Rectal smooth muscle tissue (tissue), 1 donor: ENCODE results near the gene TMEM183A.

ENCODE experiments used
- H3K27ac ChIP-seq: one replicate; pipeline ENCODE4 v1.7.0; 2013; ENCODE audit warnings: low read depth, low read length, inconsistent platforms
- H3K27me3 ChIP-seq: one replicate; pipeline ENCODE4 v1.7.0; 2013; ENCODE audit warnings: low read length; ENCODE audit not compliant: control insufficient read depth, insufficient read depth
- H3K36me3 ChIP-seq: one replicate; pipeline ENCODE4 v1.7.0; 2013; ENCODE audit warnings: low read length; ENCODE audit not compliant: control insufficient read depth, insufficient read depth
- H3K4me1 ChIP-seq: one replicate; pipeline ENCODE4 v1.7.0; 2013; ENCODE audit warnings: low read length; ENCODE audit not compliant: control insufficient read depth, insufficient read depth
- H3K4me3 ChIP-seq: one replicate; pipeline ENCODE4 v1.7.0; 2013; ENCODE audit warnings: low read length
- H3K9ac ChIP-seq: one replicate; pipeline ENCODE4 v1.7.0; 2013; ENCODE audit warnings: low read length

Gene TMEM183A

GRCh38 chr1:203006948-203007871 is at the start of gene TMEM183A:
Gene TMEM183A, plus strand, starts transcription at chr1:203007374. Its CDS starts 92 bp downstream, at chr1:203007466.
- Histone ChIP-seq H3K4me1 (peaks cover 3% of the 10 kb centered on the region), H3K36me3 (peaks cover 2% of the 10 kb centered on the region), H3K4me3 (peak within 1 kb of the TSS; percentile 89), H3K27me3 (no peaks in the 10 kb centered on the region), H3K9ac (peak within 1 kb of the TSS; percentile 95), H3K27ac (peak within 1 kb of the TSS; percentile 92)

- Histone ChIP-seq H3K4me3 (peak within 1 kb of the TSS; percentile 93), H3K4me1 (peaks cover 5% of the 10 kb centered on the region), H3K36me3 (peaks cover 8% of the 10 kb centered on the region), H3K27me3 (no peaks in the 10 kb centered on the region), H3K27ac (peak within 1 kb of the TSS; percentile 82), H3K9ac (peak within 1 kb of the TSS; percentile 66)
These were observed 49.2 kb upstream of the TMEM183A start, which contains the start of gene ADIPOR1 for GRCh38 chr1:202957733-202958543. Gene ADIPOR1, minus strand, starts transcription at chr1:202958312. Its CDS starts 7,242 bp downstream, at chr1:202951070.

- Histone ChIP-seq H3K27ac (peak overlapping the region; percentile 46), H3K9ac (peak overlapping the region; percentile 35)
These were observed 48.5 kb upstream of the TMEM183A start for GRCh38 chr1:202958544-202959275.

GRCh38 chr1:202959276-202959620 is 47.9 kb upstream of the TMEM183A start:
- H3K27me3 ChIP-seq, result no peaks in the 10 kb centered on the region
- no peak overlapping the region for H3K4me3 ChIP-seq
- peaks cover 5% of the 10 kb centered on the region for H3K4me1 ChIP-seq
- no peak overlapping the region for H3K27ac ChIP-seq
- peaks cover 11% of the 10 kb centered on the region for H3K36me3 ChIP-seq
- no peak overlapping the region for H3K9ac ChIP-seq

More at GRCh38 chr1:202958544-202959275, 48.5 kb upstream of the TMEM183A start:
- H3K36me3 ChIP-seq, result peaks cover 11% of the 10 kb centered on the region
- peaks cover 5% of the 10 kb centered on the region for H3K4me1 ChIP-seq
- H3K27me3 ChIP-seq, result no peaks in the 10 kb centered on the region
- peak overlapping the region; percentile 77 for H3K4me3 ChIP-seq

- Histone ChIP-seq H3K4me1 (peaks cover 6% of the 10 kb centered on the region), H3K36me3 (peaks cover 11% of the 10 kb centered on the region), H3K9ac (no peak overlapping the region), H3K4me3 (no peak overlapping the region), H3K27ac (no peak overlapping the region), H3K27me3 (no peaks in the 10 kb centered on the region)
These were observed 45.8 kb upstream of the TMEM183A start for GRCh38 chr1:202961220-202961880.

GRCh38 chr1:202964791-202965410 is 42.3 kb upstream of the TMEM183A start:
- Histone ChIP-seq H3K36me3 (peaks cover 11% of the 10 kb centered on the region), H3K27me3 (no peaks in the 10 kb centered on the region), H3K27ac (no peak overlapping the region), H3K9ac (no peak overlapping the region), H3K4me1 (peaks cover 6% of the 10 kb centered on the region), H3K4me3 (no peak overlapping the region)

- peaks cover 11% of the 10 kb centered on the region for H3K36me3 ChIP-seq
- peaks cover 6% of the 10 kb centered on the region for H3K4me1 ChIP-seq
- no peaks in the 10 kb centered on the region for H3K27me3 ChIP-seq
- no peak overlapping the region for H3K9ac ChIP-seq
- no peak overlapping the region for H3K4me3 ChIP-seq
- no peak overlapping the region for H3K27ac ChIP-seq
These were observed 41.8 kb upstream of the TMEM183A start for GRCh38 chr1:202965422-202965821.

GRCh38 chr1:202966006-202966898 is 40.9 kb upstream of the TMEM183A start:
- Histone ChIP-seq H3K27ac (peak overlapping the region; percentile 82), H3K9ac (peak overlapping the region; percentile 59), H3K27me3 (no peaks in the 10 kb centered on the region), H3K36me3 (peaks cover 11% of the 10 kb centered on the region), H3K4me1 (peaks cover 6% of the 10 kb centered on the region), H3K4me3 (peak overlapping the region; percentile 95)

- Histone ChIP-seq H3K27ac (peak overlapping the region; percentile 58), H3K9ac (peak overlapping the region; percentile 16), H3K36me3 (peaks cover 3% of the 10 kb centered on the region), H3K27me3 (no peaks in the 10 kb centered on the region), H3K4me1 (peaks cover 6% of the 10 kb centered on the region), H3K4me3 (peak overlapping the region; percentile 81)
These were observed 39.4 kb upstream of the TMEM183A start for GRCh38 chr1:202967684-202968281.

GRCh38 chr1:202968351-202968750 is 38.8 kb upstream of the TMEM183A start:
- Histone ChIP-seq H3K9ac (no peak overlapping the region), H3K27ac (no peak overlapping the region), H3K4me1 (peaks cover 6% of the 10 kb centered on the region), H3K27me3 (no peaks in the 10 kb centered on the region), H3K4me3 (no peak overlapping the region), H3K36me3 (no peaks in the 10 kb centered on the region)
